Non-pigmented ciliary epithelial cell (primary cell): Measurements from ENCODE around the gene DPY19L2.
"Not testable (repeated sequence)": the region's sequence is repeated elsewhere in the genome, so short reads cannot be mapped to it uniquely, and the experiment has no call there.

Experiments used
- DNase-seq: peaks from one replicate; pipeline ENCODE4 v3.0.0-alpha.2; 2010; ENCODE audit warnings: low read depth

DPY19L2 gene

GRCh38 chr12:63663005-63663404 lies 5.3 kb downstream of the DPY19L2 start:
- DNase-seq: not testable (repeated sequence)

GRCh38 chr12:63658501-63658900 lies 9.8 kb downstream of the DPY19L2 start:
- not testable (repeated sequence) for DNase-seq

- DNase-seq: not testable (repeated sequence)
These were observed 11.9 kb downstream of the DPY19L2 start for GRCh38 chr12:63656407-63656806.

- DNase-seq: not testable (repeated sequence)
These were observed 12.6 kb downstream of the DPY19L2 start for GRCh38 chr12:63655543-63656257.

GRCh38 chr12:63654481-63654880 lies 13.8 kb downstream of the DPY19L2 start:
- not testable (repeated sequence) for DNase-seq

- peak; percentile 46 for DNase-seq
These were observed 18.8 kb downstream of the DPY19L2 start for GRCh38 chr12:63649517-63649916.

GRCh38 chr12:63643381-63644140 lies 24.7 kb downstream of the DPY19L2 start:
- DNase-seq: not testable (repeated sequence)

GRCh38 chr12:63624258-63624657 lies 44.0 kb downstream of the DPY19L2 start:
- not testable (repeated sequence) for DNase-seq

GRCh38 chr12:63615544-63615943 lies 52.7 kb downstream of the DPY19L2 start:
- DNase-seq: not testable (repeated sequence)

GRCh38 chr12:63611285-63611684 lies 57.0 kb downstream of the DPY19L2 start:
- DNase-seq: not testable (repeated sequence)

GRCh38 chr12:63609281-63609680 lies 59.0 kb downstream of the DPY19L2 start:
- not testable (repeated sequence) for DNase-seq

- not testable (repeated sequence) for DNase-seq
These were observed 63.3 kb downstream of the DPY19L2 start for GRCh38 chr12:63604985-63605384.

- not testable (repeated sequence) for DNase-seq
These were observed 73.5 kb downstream of the DPY19L2 start for GRCh38 chr12:63594828-63595227.

GRCh38 chr12:63584426-63584825 lies 83.9 kb downstream of the DPY19L2 start:
- DNase-seq: peak; percentile 37

- DNase-seq: not testable (repeated sequence)
These were observed 85.0 kb downstream of the DPY19L2 start for GRCh38 chr12:63583289-63583688.

- not testable (repeated sequence) for DNase-seq
These were observed 90.7 kb downstream of the DPY19L2 start for GRCh38 chr12:63577631-63578030.

- not testable (repeated sequence) for DNase-seq
These were observed 96.3 kb downstream of the DPY19L2 start for GRCh38 chr12:63572038-63572437.

- DNase-seq: not testable (repeated sequence)
These were observed 109.8 kb downstream of the DPY19L2 start for GRCh38 chr12:63558445-63558844.

GRCh38 chr12:63551397-63551796 lies 116.9 kb downstream of the DPY19L2 start:
- not testable (repeated sequence) for DNase-seq

GRCh38 chr12:63549034-63549433 lies 119.3 kb downstream of the DPY19L2 start:
- not testable (repeated sequence) for DNase-seq

GRCh38 chr12:63545298-63545916 lies 122.9 kb downstream of the DPY19L2 start:
- not testable (repeated sequence) for DNase-seq

- DNase-seq: not testable (repeated sequence)
These were observed 129.6 kb downstream of the DPY19L2 start for GRCh38 chr12:63538656-63539055.

GRCh38 chr12:63537838-63538237 lies 130.5 kb downstream of the DPY19L2 start:
- DNase-seq: not testable (repeated sequence)
